SK-N-SH treated with all-trans-retinoic acid at 6 μM for 48 hours (cell line): Measurements from ENCODE around the gene PIPOX.

Source experiments
- ARNTL ChIP-seq: fragments of 450-650 bp; formaldehyde crosslinking; IDR thresholded peaks from 2 replicates; pipeline ENCODE4 v1.5.0; 2020; ENCODE audit warnings: low read depth, mild to moderate bottlenecking, moderate library complexity, borderline replicate concordance
- BACH2 ChIP-seq: fragments of 250-450 bp; sonication (Bioruptor Pico); IDR thresholded peaks from 2 replicates; pipeline ENCODE4 v1.9.0; 2021; ENCODE audit warnings: mild to moderate bottlenecking, borderline replicate concordance
- RARB ChIP-seq: fragments of 250-450 bp; sonication (Bioruptor Pico); IDR thresholded peaks from 2 replicates; pipeline ENCODE4 v1.8.0; 2021; ENCODE audit warnings: mild to moderate bottlenecking, moderate library complexity
- ZFP3 ChIP-seq: fragments of 250-450 bp; sonication (Bioruptor Pico); IDR thresholded peaks from 2 replicates; pipeline ENCODE4 v1.5.0; 2020; ENCODE audit warnings: mild to moderate bottlenecking, moderate library complexity
- ZNF70 ChIP-seq: fragments of 450-650 bp; formaldehyde crosslinking; IDR thresholded peaks from 2 replicates; pipeline ENCODE4 v1.5.0; 2020; ENCODE audit warnings: mild to moderate bottlenecking, moderate library complexity
- TF ChIP-seq, protein P1 (sequence below): fragments of 250-450 bp; sonication (Bioruptor Pico); IDR thresholded peaks from 2 replicates; pipeline ENCODE4 v1.8.0; 2020; ENCODE audit warnings: mild to moderate bottlenecking, moderate library complexity, borderline replicate concordance
- TF ChIP-seq, protein P2 (sequence below): fragments of 250-450 bp; sonication (Bioruptor Pico); IDR thresholded peaks from 2 replicates; pipeline ENCODE4 v1.8.0; 2021; ENCODE audit warnings: low read depth, mild to moderate bottlenecking, moderate library complexity, borderline replicate concordance
- TF ChIP-seq, protein P3 (sequence below): fragments of 250-450 bp; sonication (Bioruptor Pico); IDR thresholded peaks from 2 replicates; pipeline ENCODE4 v1.5.1; 2020; ENCODE audit warnings: low read depth, mild to moderate bottlenecking, moderate library complexity

DNA sequence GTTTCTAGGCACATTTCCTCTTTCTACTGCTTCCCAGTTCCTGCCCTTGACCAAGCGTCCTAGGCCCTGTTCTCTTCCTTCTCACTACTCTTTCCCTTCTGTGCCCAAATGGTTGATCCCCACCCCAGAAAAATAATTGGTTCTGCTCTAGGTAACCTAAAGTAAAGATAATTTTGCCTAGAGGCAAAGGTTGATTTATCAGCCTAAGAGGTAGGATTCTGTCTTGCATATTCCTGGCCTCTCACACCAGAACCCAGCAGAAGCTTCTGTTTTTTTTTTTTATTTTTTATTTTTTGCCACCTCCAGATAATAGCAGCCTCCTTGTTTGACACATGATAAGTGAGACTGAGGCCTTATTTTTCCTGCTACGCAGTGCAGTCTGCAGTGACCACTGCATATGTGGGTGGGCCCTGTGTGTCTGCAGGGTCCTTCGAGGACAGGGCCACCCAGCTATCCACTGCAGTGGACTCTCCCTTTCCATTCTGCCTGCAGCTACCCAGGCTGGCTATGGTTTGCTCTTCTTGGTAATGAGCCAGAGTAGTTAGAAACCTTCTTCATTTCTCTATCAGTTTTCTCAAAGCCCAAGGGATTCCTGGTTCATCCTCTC, 701 bp downstream of the PIPOX start:
- TF ChIP-seq ZFP3 (CRISPR knock-in tag) (no peak), BACH2 (CRISPR knock-in tag) (no peak), RARB (no peak), ZNF70 (CRISPR knock-in tag) (no peak), ARNTL (CRISPR knock-in tag) (no peak)
- TF ChIP-seq, protein P1, sequence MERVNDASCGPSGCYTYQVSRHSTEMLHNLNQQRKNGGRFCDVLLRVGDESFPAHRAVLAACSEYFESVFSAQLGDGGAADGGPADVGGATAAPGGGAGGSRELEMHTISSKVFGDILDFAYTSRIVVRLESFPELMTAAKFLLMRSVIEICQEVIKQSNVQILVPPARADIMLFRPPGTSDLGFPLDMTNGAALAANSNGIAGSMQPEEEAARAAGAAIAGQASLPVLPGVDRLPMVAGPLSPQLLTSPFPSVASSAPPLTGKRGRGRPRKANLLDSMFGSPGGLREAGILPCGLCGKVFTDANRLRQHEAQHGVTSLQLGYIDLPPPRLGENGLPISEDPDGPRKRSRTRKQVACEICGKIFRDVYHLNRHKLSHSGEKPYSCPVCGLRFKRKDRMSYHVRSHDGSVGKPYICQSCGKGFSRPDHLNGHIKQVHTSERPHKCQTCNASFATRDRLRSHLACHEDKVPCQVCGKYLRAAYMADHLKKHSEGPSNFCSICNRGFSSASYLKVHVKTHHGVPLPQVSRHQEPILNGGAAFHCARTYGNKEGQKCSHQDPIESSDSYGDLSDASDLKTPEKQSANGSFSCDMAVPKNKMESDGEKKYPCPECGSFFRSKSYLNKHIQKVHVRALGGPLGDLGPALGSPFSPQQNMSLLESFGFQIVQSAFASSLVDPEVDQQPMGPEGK (CRISPR knock-in tag) = no peak
- TF ChIP-seq, protein P2, sequence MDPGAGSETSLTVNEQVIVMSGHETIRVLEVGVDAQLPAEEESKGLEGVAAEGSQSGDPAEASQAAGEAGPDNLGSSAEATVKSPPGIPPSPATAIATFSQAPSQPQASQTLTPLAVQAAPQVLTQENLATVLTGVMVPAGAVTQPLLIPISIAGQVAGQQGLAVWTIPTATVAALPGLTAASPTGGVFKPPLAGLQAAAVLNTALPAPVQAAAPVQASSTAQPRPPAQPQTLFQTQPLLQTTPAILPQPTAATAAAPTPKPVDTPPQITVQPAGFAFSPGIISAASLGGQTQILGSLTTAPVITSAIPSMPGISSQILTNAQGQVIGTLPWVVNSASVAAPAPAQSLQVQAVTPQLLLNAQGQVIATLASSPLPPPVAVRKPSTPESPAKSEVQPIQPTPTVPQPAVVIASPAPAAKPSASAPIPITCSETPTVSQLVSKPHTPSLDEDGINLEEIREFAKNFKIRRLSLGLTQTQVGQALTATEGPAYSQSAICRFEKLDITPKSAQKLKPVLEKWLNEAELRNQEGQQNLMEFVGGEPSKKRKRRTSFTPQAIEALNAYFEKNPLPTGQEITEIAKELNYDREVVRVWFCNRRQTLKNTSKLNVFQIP = no peak
- TF ChIP-seq, protein P3, sequence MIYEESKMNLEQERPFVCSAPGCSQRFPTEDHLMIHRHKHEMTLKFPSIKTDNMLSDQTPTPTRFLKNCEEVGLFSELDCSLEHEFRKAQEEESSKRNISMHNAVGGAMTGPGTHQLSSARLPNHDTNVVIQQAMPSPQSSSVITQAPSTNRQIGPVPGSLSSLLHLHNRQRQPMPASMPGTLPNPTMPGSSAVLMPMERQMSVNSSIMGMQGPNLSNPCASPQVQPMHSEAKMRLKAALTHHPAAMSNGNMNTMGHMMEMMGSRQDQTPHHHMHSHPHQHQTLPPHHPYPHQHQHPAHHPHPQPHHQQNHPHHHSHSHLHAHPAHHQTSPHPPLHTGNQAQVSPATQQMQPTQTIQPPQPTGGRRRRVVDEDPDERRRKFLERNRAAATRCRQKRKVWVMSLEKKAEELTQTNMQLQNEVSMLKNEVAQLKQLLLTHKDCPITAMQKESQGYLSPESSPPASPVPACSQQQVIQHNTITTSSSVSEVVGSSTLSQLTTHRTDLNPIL (CRISPR knock-in tag) = no peak
